H1 (cell line): ENCODE measurements around the gene C17orf113.

Experiments
- ASH2L ChIP-seq: fragments of 200-600, 300-600 bp; sonication (generic); IDR thresholded peaks from one replicate; pipeline ENCODE4 v1.7.1; 2017; ENCODE audit warnings: low read length
- KDM1A ChIP-seq: fragments of 200-600, 300-600 bp; sonication (generic); IDR thresholded peaks from 2 replicates; pipeline ENCODE4 v1.7.1; 2016; ENCODE audit warnings: mild to moderate bottlenecking, low read length, borderline replicate concordance
- TBP ChIP-seq: IDR thresholded peaks from 2 replicates; pipeline ENCODE4 v1.6.1; 2011; ENCODE audit warnings: low read depth, low read length, improper control_type of control experiment
- TF ChIP-seq, protein P1 (sequence below), 3 experiments: IDR thresholded peaks; 1 replicate in 2 of 3; 2 replicates in 1 of 3; pipeline versions ENCODE4 v1.5.1 to v1.6.1; 2011; ENCODE audit warnings: low read length in 3 of 3, mild to moderate bottlenecking in 3 of 3, inconsistent platforms in 2 of 3, low read depth in 1 of 3, moderate library complexity in 1 of 3; ENCODE audit not compliant: insufficient read depth in 1 of 3; ENCODE audit errors: control extremely low read depth in 1 of 3
- TF ChIP-seq, protein P2 (sequence below): IDR thresholded peaks from 2 replicates; pipeline ENCODE4 v1.6.1; 2011; ENCODE audit warnings: low read depth, mild to moderate bottlenecking, low read length; ENCODE audit not compliant: insufficient read depth
- TF ChIP-seq, protein P3 (sequence below): IDR thresholded peaks from 2 replicates; pipeline ENCODE4 v1.6.1; 2012; ENCODE audit warnings: low read length, inconsistent platforms

GRCh38 chr17:42031584-42031983 lies 18.8 kb downstream of the C17orf113 start:
- TF ChIP-seq ASH2L (no peak), TBP (no peak), KDM1A (no peak)
- TF ChIP-seq, protein P1, sequence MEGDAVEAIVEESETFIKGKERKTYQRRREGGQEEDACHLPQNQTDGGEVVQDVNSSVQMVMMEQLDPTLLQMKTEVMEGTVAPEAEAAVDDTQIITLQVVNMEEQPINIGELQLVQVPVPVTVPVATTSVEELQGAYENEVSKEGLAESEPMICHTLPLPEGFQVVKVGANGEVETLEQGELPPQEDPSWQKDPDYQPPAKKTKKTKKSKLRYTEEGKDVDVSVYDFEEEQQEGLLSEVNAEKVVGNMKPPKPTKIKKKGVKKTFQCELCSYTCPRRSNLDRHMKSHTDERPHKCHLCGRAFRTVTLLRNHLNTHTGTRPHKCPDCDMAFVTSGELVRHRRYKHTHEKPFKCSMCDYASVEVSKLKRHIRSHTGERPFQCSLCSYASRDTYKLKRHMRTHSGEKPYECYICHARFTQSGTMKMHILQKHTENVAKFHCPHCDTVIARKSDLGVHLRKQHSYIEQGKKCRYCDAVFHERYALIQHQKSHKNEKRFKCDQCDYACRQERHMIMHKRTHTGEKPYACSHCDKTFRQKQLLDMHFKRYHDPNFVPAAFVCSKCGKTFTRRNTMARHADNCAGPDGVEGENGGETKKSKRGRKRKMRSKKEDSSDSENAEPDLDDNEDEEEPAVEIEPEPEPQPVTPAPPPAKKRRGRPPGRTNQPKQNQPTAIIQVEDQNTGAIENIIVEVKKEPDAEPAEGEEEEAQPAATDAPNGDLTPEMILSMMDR (IDR thresholded peaks at IDR 0.05; ENCODE audit: control extremely low read depth in 1 of 3, insufficient read depth in 1 of 3, low read depth in 1 of 3, low read length in 3 of 3), result no peak
- TF ChIP-seq, protein P2, sequence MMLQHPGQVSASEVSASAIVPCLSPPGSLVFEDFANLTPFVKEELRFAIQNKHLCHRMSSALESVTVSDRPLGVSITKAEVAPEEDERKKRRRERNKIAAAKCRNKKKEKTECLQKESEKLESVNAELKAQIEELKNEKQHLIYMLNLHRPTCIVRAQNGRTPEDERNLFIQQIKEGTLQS, result no peak
- TF ChIP-seq, protein P3, sequence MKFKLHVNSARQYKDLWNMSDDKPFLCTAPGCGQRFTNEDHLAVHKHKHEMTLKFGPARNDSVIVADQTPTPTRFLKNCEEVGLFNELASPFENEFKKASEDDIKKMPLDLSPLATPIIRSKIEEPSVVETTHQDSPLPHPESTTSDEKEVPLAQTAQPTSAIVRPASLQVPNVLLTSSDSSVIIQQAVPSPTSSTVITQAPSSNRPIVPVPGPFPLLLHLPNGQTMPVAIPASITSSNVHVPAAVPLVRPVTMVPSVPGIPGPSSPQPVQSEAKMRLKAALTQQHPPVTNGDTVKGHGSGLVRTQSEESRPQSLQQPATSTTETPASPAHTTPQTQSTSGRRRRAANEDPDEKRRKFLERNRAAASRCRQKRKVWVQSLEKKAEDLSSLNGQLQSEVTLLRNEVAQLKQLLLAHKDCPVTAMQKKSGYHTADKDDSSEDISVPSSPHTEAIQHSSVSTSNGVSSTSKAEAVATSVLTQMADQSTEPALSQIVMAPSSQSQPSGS, result no peak
